Calu3 (cell line): ENCODE measurements around the gene TOR3A. TPM values are rescaled to one million over a fixed set of nuclear protein-coding genes. Genes with fewer than 3 reads are reported as not detected.

ENCODE experiments used
- BruUV-seq: library from RNA; stranded (reverse); fragments of 400-500 nt; replicated peaks from 2 replicates; lab custom pipeline; 2021; lab: Mats Ljungman, UMichigan
- CTCF ChIA-PET: fragments of 300-600 bp; sonication (Branson Sonifier 250); formaldehyde crosslinking; loops from one replicate; lab custom pipeline; 2022; ENCODE audit warnings: antibody characterized with exemption; lab: Charles Lee
- DNase-seq: peaks from one replicate; pipeline ENCODE4 v3.0.0; 2022
- H3K27ac Mint-ChIP-seq: one replicate; pipeline ENCODE4 v1.8.0; 2022; ENCODE audit warnings: mixed read lengths; ENCODE audit not compliant: unreplicated experiment
- H3K27me3 Mint-ChIP-seq: one replicate; pipeline ENCODE4 v1.8.0; 2022; ENCODE audit warnings: mixed read lengths; ENCODE audit not compliant: unreplicated experiment
- H3K36me3 Mint-ChIP-seq: one replicate; pipeline ENCODE4 v1.8.0; 2022; ENCODE audit warnings: mild to moderate bottlenecking, moderate library complexity, mixed read lengths; ENCODE audit not compliant: insufficient read depth, unreplicated experiment
- H3K4me1 Mint-ChIP-seq: one replicate; pipeline ENCODE4 v1.8.0; 2022; ENCODE audit warnings: mild to moderate bottlenecking, low read depth, mixed read lengths; ENCODE audit not compliant: unreplicated experiment
- H3K4me3 Mint-ChIP-seq: one replicate; pipeline ENCODE4 v1.8.0; 2022; ENCODE audit warnings: mild to moderate bottlenecking, low read depth, moderate library complexity, mixed read lengths; ENCODE audit not compliant: unreplicated experiment
- H3K9me3 Mint-ChIP-seq: one replicate; pipeline ENCODE4 v1.8.0; 2022; ENCODE audit warnings: low read depth, mixed read lengths; ENCODE audit not compliant: unreplicated experiment
- CTCF ChIP-seq: fragments of 200-600 bp; IDR thresholded peaks from one replicate; pipeline ENCODE4 v1.8.0; 2022; ENCODE audit warnings: antibody characterized with exemption; ENCODE audit not compliant: unreplicated experiment
- intact Hi-C: fragments of 100-400 bp; cut with micrococcal nuclease; formaldehyde crosslinking; loops from one replicate; pipeline ENCODE4 v1.10.0; 2022; ENCODE audit not compliant: unreplicated experiment
- total RNA-seq: library from RNA; stranded (reverse); gene quantifications from 2 replicates; pipeline ENCODE4 v1.2.3, GENCODE V29; 2022

TOR3A gene
- total RNA-seq, 1 experiment from 2014 or later, result 38.8 TPM

GRCh38 chr1:179121159-179121938 is 39.5 kb downstream of the TOR3A start:
- DNase-seq, result peak; percentile 64
- Mint-ChIP-seq H3K9me3 (no peaks in the 10 kb centered on the region), H3K27ac (no peak overlapping the region), H3K36me3 (peaks cover 70% of the 10 kb centered on the region), H3K27me3 (no peaks in the 10 kb centered on the region), H3K4me3 (no peak overlapping the region), H3K4me1 (peaks cover 29% of the 10 kb centered on the region)
- intact Hi-C loops, result loop anchor here (1.0 kb wide), 2 partner anchors 73 to 246 kb away; no protein-coding TSS in a partner anchor
- BruUV-seq, result no TSS peak
- peak; percentile 78 for TF ChIP-seq CTCF
- CTCF ChIA-PET, result interaction anchor here (0.5 to 2.4 kb wide), 14 partner anchors 8 to 602 kb away, joined by 3 to 15 read pairs (median 4); partner anchors contain the start of gene SOAT1

GRCh38 chr1:179124873-179125272 is 43.0 kb downstream of the TOR3A start:
- Mint-ChIP-seq H3K27ac (peak overlapping the region; percentile 60), H3K4me3 (no peak overlapping the region), H3K27me3 (no peaks in the 10 kb centered on the region), H3K9me3 (no peaks in the 10 kb centered on the region), H3K4me1 (peaks cover 60% of the 10 kb centered on the region), H3K36me3 (peaks cover 70% of the 10 kb centered on the region)
- intact Hi-C loops, result loop anchor here (5.0 kb wide), 1 partner anchor 52 kb away; no protein-coding TSS in a partner anchor
- DNase-seq, result no peak
- CTCF ChIA-PET, result no interaction called here
- no peak for TF ChIP-seq CTCF
- no TSS peak for BruUV-seq

GRCh38 chr1:179126338-179127060 is 44.6 kb downstream of the TOR3A start:
- peaks cover 67% of the 10 kb centered on the region for H3K4me1 Mint-ChIP-seq
- peak overlapping the region; percentile 91 for H3K27ac Mint-ChIP-seq
- intact Hi-C loops, result loop anchor here (5.0 kb wide), 1 partner anchor 51 kb away; no protein-coding TSS in a partner anchor
- DNase-seq, result peak; percentile 68
- H3K9me3 Mint-ChIP-seq, result no peaks in the 10 kb centered on the region
- no peak for TF ChIP-seq CTCF
- peaks cover 72% of the 10 kb centered on the region for H3K36me3 Mint-ChIP-seq
- no peak overlapping the region for H3K4me3 Mint-ChIP-seq
- no peaks in the 10 kb centered on the region for H3K27me3 Mint-ChIP-seq
- BruUV-seq, result no TSS peak
- CTCF ChIA-PET, result interaction anchor here (0.6 to 0.7 kb wide), 2 partner anchors 29 to 49 kb away, joined by 3 read pairs; no protein-coding TSS in a partner anchor

GRCh38 chr1:179127163-179127895 is 45.5 kb downstream of the TOR3A start:
- CTCF ChIA-PET, result interaction anchor here (1.5 kb wide), 1 partner anchor 64 kb away, joined by 5 read pairs; no protein-coding TSS in a partner anchor
- BruUV-seq, result no TSS peak
- H3K27me3 Mint-ChIP-seq, result no peaks in the 10 kb centered on the region
- no peak overlapping the region for H3K4me3 Mint-ChIP-seq
- TF ChIP-seq CTCF, result no peak
- peaks cover 74% of the 10 kb centered on the region for H3K4me1 Mint-ChIP-seq
- no peaks in the 10 kb centered on the region for H3K9me3 Mint-ChIP-seq
- H3K36me3 Mint-ChIP-seq, result peaks cover 77% of the 10 kb centered on the region
- peak overlapping the region; percentile 91 for H3K27ac Mint-ChIP-seq
- intact Hi-C loops, result loop anchor here (5.0 kb wide), 1 partner anchor 50 kb away; no protein-coding TSS in a partner anchor
- no peak for DNase-seq
